IPS-15b (cell line): ENCODE measurements around the gene CD300LD.
"Not testable (repeated sequence)": the region's sequence is repeated elsewhere in the genome, so short reads cannot be mapped to it uniquely, and the experiment has no call there.

Source experiments
- H3K27me3 ChIP-seq: one replicate; pipeline ENCODE4 v1.6.1; 2013; ENCODE audit warnings: low read length; ENCODE audit not compliant: control insufficient read depth, insufficient read depth
- H3K36me3 ChIP-seq: one replicate; pipeline ENCODE4 v1.6.1; 2013; ENCODE audit warnings: low read length; ENCODE audit not compliant: control insufficient read depth, insufficient read depth
- H3K4me1 ChIP-seq: one replicate; pipeline ENCODE4 v1.6.1; 2013; ENCODE audit warnings: mild to moderate bottlenecking, low read length; ENCODE audit not compliant: control insufficient read depth, insufficient read depth
- H3K4me3 ChIP-seq: one replicate; pipeline ENCODE4 v1.5.1; 2013; ENCODE audit warnings: low read depth, low read length
- H3K9ac ChIP-seq: one replicate; pipeline ENCODE4 v1.6.1; 2013; ENCODE audit warnings: low read depth, mild to moderate bottlenecking, low read length
- H3K9me3 ChIP-seq: one replicate; pipeline ENCODE4 v1.6.1; 2013; ENCODE audit warnings: mild to moderate bottlenecking, low read length; ENCODE audit not compliant: control insufficient read depth, insufficient read depth

CD300LD gene

DNA sequence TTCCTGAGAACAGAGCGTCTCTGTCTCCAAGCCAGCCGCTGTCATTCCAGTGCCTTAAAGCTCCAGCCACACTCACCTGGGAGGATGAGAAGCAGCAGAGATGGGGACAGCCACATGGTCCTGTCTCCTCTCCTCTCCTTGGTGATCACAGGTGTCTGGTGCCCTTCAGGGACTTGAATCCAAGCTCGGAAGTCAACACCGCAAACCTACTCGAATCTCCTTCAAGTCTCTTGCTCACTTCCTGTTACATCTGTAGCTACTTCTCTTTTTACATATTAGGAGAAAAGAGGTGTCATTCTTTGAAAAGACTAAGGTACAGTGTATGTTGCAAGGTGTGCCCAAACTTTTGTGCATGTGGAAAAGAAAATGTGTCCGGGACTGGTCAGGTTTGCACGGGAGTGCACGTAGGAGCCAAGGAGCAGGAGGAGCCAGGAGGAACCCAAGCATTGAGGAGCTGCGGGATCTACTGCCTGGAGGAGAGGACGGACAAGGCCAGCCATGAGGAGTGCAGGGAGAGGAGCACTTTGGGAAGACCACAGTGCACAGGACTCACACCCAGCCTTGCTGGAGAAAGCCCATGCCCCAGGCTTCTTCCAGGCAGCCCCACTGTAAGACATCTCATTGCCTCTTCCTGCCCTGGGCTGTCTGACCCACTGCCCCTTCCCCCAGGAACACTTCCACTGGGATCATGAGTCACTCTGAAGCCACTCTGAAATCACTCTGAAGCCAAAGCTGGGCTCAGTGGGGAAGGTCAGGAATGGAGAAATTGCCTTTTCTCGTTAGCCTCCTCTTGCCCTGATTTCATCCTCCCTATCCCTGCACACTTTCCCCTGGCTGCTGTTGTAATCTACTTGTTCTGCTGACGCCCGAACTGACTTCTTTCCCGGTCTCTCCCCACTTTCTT is at the start of gene CD300LD:
Gene CD300LD (minus strand): TSS at position 197 of the 904 bp plus-strand sequence. CDS start 81 bp downstream, at position 116.
- Histone ChIP-seq H3K27me3 (peaks cover 3% of the 10 kb centered on the region), H3K4me1 (no peaks in the 10 kb centered on the region), H3K9me3 (no peaks in the 10 kb centered on the region), H3K9ac (no peak within 1 kb of the TSS), H3K36me3 (no peaks in the 10 kb centered on the region), H3K4me3 (no peak within 1 kb of the TSS)

DNA sequence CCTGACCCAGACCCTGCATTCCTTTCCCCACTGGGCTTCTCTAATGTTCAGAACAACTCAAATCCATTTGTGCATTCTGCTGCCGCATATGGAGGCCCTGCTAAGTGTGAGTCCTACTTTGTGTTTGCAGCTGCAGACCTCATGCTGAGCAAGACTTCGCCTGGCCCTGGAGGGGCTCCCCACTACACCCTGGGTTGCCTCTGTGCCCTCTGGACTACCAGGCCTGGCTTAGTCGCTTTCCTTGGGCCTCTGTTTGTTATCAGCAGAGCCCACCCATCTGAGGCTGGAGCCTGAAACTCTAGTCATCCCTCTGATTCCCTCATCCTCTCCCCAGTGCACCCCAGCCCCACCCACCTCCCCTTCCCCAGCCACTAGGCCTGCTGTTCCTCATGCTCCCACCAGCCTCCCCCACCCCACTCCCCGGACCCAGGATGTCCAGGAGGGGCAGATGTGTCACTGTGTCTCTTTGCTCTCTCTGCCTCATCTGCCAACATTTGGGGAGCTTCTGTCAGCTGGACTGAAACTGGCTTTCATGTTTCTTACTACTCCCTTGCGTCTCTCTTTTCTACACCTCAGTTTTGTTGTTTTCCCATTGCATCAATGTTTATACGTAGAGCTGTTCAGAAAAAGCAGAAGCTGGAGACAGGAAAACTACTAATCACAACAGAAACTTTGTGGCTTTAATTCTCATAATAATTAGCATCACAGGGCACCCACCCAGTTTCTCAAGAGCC is 49.3 kb upstream of the CD300LD start:
- no peaks in the 10 kb centered on the region for H3K36me3 ChIP-seq
- no peaks in the 10 kb centered on the region for H3K9me3 ChIP-seq
- no peak overlapping the region for H3K9ac ChIP-seq
- H3K4me1 ChIP-seq: peaks cover 3% of the 10 kb centered on the region
- H3K4me3 ChIP-seq: no peak overlapping the region
- no peaks in the 10 kb centered on the region for H3K27me3 ChIP-seq

DNA sequence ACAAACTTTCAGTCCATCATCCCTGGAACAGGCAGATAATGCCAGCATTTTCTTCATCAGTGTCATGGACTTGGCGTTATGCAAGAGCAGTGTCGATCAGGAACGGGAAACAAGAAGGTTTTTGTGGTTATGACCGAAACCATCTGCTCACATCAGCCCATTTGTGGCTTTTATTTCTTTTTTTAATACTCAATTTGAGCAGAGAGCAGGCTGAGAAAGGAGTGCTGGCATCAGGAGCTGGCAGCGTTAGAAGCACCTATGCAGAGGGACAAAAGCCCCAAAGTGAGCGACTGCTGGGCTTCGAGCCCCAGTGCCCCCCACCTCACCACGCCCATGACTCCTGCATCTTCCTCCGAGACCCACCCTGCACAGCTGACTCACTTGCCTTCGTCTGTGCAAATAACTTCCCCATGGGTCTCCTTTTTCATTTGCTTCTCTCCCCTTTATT is 47.6 kb upstream of the CD300LD start:
- no peaks in the 10 kb centered on the region for H3K9me3 ChIP-seq
- no peaks in the 10 kb centered on the region for H3K36me3 ChIP-seq
- H3K4me1 ChIP-seq: peaks cover 14% of the 10 kb centered on the region
- no peak overlapping the region for H3K9ac ChIP-seq
- no peak overlapping the region for H3K4me3 ChIP-seq
- H3K27me3 ChIP-seq: no peaks in the 10 kb centered on the region

DNA sequence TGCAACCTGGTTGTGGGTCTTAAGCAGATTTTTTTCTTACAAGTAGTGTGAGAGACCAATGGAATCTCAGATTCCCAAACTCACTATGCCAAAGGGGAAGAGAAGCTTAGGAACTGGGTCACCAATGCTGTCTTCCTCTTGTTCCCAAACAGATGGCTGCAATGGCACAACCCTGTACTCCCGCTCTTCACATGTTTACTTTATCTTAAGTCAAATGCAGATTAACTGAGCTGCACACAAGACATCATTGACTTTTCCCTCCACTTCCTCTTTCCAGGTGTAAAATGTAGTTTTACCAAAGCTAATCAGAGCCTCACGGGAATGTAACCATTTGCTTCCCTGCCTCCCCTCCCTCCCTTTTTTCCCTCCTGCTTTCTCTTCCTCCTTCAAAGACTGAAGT is 45.8 kb upstream of the CD300LD start:
- no peaks in the 10 kb centered on the region for H3K27me3 ChIP-seq
- H3K4me3 ChIP-seq: no peak overlapping the region
- no peaks in the 10 kb centered on the region for H3K9me3 ChIP-seq
- H3K36me3 ChIP-seq: no peaks in the 10 kb centered on the region
- peaks cover 14% of the 10 kb centered on the region for H3K4me1 ChIP-seq
- no peak overlapping the region for H3K9ac ChIP-seq

DNA sequence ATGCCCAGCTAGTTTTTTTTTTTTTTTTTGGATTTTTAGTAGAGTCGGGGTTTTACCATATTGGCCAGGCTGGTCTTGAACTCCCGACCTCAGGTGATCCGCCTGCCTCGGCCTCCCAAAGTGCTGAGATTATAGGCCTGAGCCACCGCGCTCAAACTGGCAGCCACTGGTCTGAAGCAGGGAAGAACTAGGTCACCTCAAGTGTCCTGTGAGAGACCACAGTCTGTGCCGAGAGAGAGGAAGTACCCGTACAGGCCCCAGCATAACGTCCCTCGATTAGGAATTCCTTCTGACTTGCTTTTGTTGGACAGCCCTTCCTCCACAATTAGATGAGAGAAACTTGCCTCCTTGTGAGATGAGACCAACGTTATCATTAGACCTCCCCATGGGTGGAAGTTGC is 45.2 kb upstream of the CD300LD start:
- H3K4me1 ChIP-seq: peaks cover 14% of the 10 kb centered on the region
- no peak overlapping the region for H3K9ac ChIP-seq
- H3K36me3 ChIP-seq: no peaks in the 10 kb centered on the region
- H3K27me3 ChIP-seq: no peaks in the 10 kb centered on the region
- no peak overlapping the region for H3K4me3 ChIP-seq
- H3K9me3 ChIP-seq: no peaks in the 10 kb centered on the region

DNA sequence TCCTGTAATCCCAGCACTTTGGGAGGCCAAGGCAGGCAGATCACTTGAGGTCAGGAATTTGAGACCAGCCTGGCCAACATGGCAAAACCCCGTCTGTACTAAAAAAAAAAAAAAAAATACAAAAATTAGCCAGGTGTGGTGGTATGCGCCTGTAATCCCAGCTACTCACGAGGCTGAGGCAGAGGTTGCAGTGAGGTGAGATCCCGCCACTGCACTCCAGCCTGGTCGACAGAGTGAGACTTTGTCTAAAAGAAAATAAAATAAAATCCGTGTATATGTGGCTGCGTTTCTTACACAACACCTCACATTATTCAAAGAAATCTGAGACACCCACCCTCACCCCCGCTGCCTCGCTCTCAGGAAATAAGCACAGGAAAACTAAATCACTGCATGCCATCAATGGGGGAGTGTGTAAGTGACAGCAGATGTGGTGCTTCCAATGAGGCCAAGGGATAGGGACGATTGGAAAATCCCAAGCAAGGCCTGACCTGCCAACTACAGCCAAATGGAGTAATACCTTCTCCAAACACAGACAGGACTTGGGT is 44.5 kb upstream of the CD300LD start:
- H3K27me3 ChIP-seq, H3K9ac ChIP-seq, H3K4me3 ChIP-seq, H3K9me3 ChIP-seq, H3K36me3 ChIP-seq: not testable (repeated sequence)
- H3K4me1 ChIP-seq: peaks cover 18% of the 10 kb centered on the region

DNA sequence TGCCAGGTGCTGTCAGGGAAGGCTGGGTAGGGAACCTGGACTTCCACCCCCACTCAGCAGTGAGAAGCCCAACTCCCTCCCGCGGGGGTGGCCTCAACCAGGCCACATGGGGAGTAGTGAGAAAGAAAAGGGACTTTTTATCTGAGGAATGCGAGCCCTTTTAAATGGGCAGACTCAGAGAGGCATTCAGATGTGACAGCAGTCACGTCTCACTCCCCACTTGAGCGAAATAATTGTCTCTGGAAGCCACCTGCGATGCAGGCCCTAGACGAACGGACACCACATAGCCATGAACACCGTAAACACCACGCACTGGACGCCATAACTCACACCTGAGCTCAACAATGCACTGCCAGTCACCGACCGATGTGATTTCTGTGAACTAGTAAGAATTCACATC is 43.3 kb upstream of the CD300LD start:
- Histone ChIP-seq H3K36me3 (no peaks in the 10 kb centered on the region), H3K4me1 (peaks cover 18% of the 10 kb centered on the region), H3K9ac (no peak overlapping the region), H3K27me3 (no peaks in the 10 kb centered on the region), H3K4me3 (no peak overlapping the region), H3K9me3 (no peaks in the 10 kb centered on the region)

- Histone ChIP-seq H3K27me3 (no peaks in the 10 kb centered on the region), H3K9me3 (no peaks in the 10 kb centered on the region), H3K4me1 (peaks cover 18% of the 10 kb centered on the region), H3K4me3 (no peak overlapping the region), H3K9ac (no peak overlapping the region), H3K36me3 (no peaks in the 10 kb centered on the region)
Observed at GRCh38 chr17:74633326-74633725, 41.2 kb upstream of the CD300LD start.

DNA sequence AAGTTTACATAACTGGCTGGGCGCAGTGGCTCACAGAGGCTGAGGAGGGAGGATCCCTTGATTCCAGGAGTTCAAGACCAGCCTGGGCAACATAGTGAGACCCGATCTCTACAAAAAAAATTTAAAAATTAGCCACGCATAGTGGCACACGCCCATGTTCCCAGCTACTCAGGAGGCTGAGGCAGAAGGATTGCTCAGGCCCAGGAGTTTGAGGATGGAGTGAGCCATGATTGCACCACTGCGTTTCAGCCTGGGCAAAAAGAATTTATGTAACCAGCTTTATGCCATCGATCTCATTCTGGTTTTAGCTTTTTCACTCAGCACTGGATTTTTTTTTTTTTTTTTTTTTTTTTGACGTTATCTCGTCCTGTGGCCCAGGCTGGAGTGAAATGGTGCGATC is 40.5 kb upstream of the CD300LD start:
- H3K4me1 ChIP-seq: peaks cover 14% of the 10 kb centered on the region
- no peaks in the 10 kb centered on the region for H3K27me3 ChIP-seq
- no peaks in the 10 kb centered on the region for H3K9me3 ChIP-seq
- no peak overlapping the region for H3K4me3 ChIP-seq
- no peak overlapping the region for H3K9ac ChIP-seq
- no peaks in the 10 kb centered on the region for H3K36me3 ChIP-seq

DNA sequence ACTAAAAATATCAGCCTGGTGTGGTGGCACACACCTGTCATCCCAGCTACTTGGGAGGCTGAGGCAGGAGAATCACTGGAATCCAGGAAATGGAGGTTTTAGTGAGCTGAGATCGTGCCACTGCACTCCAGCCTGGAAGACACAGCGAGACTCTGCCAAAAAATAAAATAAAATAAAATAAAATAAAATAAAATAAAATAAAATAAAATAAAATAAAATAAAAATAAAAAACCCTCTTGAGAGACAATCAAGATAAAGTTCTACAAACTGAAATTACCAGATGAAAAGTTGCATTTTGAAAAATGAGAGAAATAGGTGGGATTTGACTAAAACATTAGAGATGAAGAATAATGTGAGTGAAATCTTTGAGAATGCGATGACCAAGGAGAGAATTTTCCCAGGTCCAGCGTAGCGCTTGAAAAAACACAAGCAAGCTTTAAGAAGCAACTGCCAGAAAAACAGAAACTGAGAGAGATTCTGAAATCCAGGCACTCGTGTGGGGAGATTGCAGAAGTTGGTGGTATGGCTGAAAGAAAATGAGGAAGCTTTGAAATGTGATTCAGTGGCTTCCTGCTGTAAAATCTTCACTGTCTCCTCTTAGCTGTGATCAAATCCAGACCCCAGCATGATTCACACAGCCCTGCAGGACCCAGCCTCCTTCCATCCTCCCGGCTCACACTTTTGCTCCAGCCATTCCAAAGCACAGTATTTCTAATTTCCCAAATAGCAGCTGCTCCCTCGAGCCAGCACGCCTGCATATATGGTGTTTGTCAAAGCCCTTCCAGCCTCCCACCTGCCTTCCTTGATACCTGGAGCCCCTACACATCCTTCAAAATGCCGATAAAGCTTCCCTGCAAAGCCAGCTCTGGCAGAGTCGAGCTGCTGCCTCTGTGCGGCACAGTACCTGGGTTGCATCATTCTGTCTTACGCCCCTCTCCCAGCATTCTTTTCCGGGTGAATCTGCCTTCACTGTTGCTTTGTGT is 39.7 kb upstream of the CD300LD start:
- no peaks in the 10 kb centered on the region for H3K9me3 ChIP-seq
- H3K27me3 ChIP-seq: peaks cover under 1% of the 10 kb centered on the region
- no peak overlapping the region for H3K9ac ChIP-seq
- no peaks in the 10 kb centered on the region for H3K36me3 ChIP-seq
- H3K4me3 ChIP-seq: no peak overlapping the region
- peaks cover 14% of the 10 kb centered on the region for H3K4me1 ChIP-seq

GRCh38 chr17:74630251-74630650 is 38.2 kb upstream of the CD300LD start:
- not testable (repeated sequence) for H3K27me3 ChIP-seq, H3K9me3 ChIP-seq, H3K9ac ChIP-seq, H3K4me1 ChIP-seq, H3K36me3 ChIP-seq, H3K4me3 ChIP-seq
